T47D (cell line): ENCODE measurements around the gene ARHGAP23.
A peak's percentile ranks its signal among the peaks of the same experiment; 100 is the strongest.

Experiments used
- DNase-seq, 2 experiments: peaks; one replicate each; pipeline versions ENCODE4 v3.0.0 to v3.0.0-alpha.2; 2011 to 2012; ENCODE audit warnings: low read depth in 1 of 2, low spot score in 1 of 2
- JUND ChIP-seq: IDR thresholded peaks from 2 replicates; pipeline ENCODE4 v1.6.1; 2012; ENCODE audit warnings: low read depth
- in situ Hi-C: cut with HindIII; loops from 2 replicates; pipeline ENCODE4 v1.10.0; 2016; ENCODE audit warnings: low sequenced_read_pairs, low pct_unique_long_range_greater_than_20kb

ARHGAP23 gene

DNA sequence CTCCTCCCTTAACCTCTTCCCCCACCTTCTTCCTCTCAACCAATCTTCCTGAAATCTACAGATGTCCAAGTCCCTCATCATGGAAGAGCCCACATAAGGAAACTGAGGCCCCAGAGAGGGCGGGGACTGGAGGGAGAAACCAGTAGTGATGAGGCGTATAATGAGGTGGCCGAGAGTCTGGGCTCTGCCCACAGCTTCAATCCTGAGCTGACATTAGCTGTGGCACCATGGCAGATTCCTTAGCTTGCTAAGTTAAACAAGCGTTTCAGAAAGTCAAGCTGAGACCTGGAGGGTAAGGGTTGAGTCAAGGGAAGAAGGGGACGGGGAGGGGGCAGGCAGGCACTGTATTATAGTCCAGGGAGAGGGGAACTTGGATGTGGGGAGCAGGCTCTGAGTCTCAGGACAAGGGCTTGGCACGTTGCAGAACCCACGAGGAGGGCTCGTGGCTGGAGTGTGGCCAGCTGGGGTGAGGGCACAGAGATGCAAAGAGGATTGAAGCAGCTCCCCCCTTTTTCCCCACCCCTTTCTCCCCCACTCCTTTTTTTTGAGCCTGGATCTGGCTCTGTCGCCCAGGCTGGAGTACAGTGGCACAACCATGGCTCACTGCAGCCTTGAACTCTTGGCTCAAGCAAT is 13.3 kb downstream of the ARHGAP23 start:
- no peak for DNase-seq
- TF ChIP-seq JUND = no peak
- in situ Hi-C loops = no loop called here

DNA sequence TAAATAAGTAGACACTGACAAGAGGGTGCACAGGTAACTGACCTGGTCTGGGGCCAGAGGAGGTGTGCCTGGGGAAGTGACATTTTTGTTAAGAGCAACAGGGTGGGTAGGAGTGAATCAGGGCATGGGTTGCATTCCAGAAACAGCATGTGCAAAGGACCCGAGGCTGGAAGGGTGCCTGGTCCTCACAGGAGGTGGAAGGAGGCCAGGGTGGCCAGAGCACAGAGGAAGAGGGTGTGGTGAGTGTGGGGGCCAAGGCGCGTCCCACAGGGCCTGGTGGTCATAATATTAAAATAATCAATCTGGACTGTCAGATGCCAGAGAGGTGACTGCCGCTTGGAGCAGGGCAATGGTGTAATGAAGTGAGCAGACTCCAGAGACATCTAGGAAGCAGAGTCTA is 14.3 kb downstream of the ARHGAP23 start:
- no peak for DNase-seq
- in situ Hi-C loops = no loop called here
- TF ChIP-seq JUND = no peak

DNA sequence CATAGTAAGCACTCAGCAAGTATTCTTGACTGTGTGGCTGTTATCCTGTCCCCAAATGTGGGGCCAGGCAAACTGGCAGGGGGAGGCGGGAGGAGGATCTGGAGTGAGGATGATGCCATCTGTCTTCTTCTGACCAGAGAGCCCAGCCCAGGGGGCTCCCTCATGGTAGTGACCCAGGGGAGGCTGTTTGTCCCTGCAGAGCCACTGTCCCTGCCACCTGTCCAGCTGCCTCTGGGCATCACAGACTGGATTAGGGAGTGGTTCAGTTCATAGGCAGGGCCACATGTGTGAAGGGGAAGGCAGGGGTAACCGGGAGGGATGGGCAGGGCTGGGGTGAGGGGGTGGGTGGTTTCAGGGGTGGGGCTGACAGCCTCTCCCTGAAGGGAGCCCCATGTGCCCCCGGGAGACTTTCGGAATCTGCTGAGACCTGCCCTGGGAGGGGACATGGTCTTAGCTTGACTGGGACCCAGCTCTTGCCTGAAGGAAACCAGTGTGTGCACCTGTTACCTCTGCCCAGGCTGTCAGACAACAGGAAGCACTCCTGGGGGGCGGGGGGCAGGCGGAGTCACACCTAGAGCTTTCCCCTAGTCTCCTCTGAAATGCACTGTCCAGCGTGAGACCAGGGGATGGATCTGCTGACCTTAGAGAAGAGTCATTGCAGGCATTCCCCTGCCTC is 15.2 kb downstream of the ARHGAP23 start:
- no peak for TF ChIP-seq JUND
- in situ Hi-C loops = no loop called here
- no peak for DNase-seq

DNA sequence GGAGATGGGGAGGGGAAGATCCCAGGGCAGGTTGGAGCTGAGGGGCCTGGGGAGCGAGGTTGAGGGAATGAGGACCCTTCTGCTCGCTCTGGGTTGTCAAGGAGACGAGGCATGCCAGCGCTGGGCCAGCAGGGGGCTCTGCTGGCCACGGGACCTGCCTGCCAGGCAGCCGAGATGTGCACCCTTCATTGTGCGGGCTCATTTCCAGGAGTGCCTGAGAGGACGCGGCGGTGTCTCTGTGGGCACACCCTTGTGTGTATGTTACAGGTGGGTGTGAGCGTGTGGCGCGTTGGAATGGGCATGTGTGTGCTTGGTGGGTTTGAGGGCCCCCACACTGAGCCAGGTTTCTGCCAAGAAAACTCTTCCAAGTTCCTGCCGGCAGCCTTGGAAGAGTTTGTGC is 15.9 kb downstream of the ARHGAP23 start:
- peak; percentile 74 to 90 for DNase-seq
- in situ Hi-C loops = no loop called here
- no peak for TF ChIP-seq JUND

DNA sequence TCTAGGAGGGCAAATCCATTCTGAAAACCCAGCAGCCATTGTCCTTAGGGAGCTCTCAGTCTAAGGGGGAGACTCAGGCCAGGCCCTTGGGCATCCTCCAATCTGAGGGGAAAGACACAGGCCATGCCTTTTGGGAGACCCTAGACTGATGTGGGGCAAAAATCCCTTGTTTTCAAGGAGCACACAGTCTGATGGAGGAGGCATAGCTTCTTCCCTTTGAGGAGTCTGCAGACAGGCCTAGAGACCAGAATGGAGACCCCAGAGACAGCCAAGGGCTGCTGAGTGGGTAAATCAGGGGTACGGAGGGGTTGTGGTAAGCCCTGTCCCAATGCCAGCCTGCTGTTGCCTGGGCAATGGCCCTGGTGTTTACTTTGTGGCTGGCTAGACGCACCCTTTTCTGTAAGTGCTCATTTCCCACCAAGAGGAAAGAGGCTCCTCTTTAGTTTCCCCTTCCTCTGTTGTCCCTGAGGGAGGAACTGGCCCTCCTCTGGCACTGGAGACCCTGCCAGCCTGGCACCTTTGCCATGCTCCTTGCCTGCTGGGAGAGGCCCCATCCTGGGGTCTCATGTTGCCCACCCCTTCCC is 19.3 kb downstream of the ARHGAP23 start:
- no peak for TF ChIP-seq JUND
- in situ Hi-C loops = no loop called here

DNA sequence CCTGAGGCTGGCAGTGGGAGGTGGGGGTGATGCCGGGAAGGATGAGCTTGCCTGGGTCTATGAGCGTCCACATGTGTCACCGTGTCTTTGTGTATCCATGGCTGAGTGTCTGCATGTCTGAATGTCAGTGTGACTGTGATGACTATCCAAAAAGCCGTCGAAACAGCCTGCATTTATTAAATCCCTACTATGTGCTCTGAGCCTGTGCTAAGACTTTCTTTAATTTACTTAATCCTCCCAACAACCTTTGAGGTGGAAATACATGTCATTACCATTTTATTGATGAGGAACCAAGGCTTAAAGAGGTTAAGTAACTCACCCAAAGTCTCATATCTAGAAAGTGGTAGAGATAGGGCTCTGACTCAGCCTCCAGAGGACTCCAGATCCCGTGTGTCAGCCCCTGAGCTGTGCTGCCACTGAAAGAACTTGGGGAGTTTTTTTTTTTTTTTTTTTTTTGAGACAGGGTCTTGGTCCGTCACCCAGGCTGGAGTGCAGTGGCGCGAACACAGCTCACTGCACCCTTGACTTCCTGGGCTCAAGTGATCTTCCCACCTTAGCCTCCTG is 20.0 kb downstream of the ARHGAP23 start:
- no peak for DNase-seq
- TF ChIP-seq JUND = no peak
- in situ Hi-C loops = no loop called here

More for the DNA sequence above, 19.3 kb downstream of the ARHGAP23 start:
- DNase-seq = no peak

DNA sequence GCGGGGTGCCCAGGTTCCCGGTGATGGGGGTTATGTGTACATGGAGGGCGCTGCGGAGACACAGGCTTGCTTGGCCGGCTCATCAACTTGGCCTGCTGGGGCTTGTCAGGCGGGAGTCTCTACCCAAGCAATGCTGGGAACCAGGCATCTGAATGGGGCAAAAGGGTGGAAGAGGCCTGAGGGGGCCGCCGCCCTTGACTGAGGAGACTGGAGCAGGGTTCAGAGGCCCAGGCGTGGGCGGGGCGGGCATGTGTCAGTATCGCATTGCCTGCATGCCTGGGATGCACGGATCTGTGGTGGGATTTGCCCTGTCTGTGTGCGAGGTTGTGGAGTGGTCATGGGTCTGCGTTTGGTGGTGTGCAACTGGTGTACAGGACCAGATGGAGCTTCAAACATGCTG is 21.1 kb downstream of the ARHGAP23 start:
- no peak for TF ChIP-seq JUND
- DNase-seq = peak in 1 of 2 experiments; percentile 42
- in situ Hi-C loops = no loop called here

DNA sequence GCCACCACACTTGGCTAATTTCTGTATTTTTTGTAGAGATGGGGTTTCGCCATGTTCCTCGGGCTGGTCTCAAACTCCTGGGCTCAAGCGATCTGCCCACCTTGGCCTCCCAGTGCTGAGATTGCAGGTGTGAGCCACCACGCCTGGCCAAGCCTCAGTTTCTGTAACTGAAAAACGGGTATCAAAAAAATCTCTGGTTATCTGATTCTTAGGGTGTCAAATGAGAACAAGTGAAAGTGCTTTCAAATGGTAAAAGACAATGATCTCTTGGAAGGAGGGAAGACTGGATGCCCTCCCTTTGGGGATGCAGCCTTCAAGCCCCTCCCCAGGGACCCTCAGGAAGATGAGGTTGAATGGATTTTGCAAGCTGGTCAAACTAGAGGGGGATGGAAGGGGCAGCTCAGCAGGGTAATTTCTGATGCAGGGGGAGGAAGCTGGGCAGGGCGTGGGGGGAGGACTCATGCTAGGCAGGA is 22.3 kb downstream of the ARHGAP23 start:
- no peak for DNase-seq
- no peak for TF ChIP-seq JUND
- in situ Hi-C loops = no loop called here

DNA sequence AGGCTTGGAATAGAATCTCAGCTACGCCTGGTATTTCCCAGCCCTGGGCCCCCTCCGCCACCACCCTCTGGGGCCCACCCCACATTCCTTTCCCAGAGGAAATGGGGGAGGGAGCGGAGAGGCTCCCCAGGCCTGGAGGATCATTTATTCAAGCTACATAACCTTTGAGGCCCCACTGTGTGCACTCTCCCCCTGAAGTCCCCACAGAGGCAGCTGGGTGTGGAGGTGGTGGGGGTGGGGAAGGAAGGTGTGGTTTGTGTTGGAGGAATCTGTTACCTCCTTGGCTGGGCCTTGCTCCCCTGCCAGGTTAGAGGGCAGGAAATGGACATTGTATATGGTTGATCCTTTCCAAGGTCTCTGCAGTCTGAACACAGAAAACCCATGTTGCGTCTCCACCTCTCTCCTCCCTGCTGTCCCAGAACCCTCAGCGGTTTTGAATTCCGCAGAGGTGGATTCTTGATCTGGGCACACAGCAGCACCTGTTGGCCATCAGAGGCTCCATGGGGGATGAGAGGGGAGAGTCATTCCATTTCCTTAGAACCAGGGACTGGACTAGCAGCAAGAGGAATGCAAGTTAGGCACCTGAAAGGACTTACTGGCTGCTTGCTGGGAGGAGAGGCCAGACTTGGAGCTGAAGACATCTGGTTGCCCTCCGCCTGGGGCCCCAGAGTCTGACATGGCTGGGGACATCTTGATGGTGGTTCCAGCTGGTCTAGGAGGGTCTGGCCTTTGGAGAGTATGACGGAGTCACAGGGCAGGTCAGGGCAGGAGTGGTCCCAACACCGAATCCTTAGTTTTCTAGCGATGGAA is 23.0 kb downstream of the ARHGAP23 start:
- no peak for DNase-seq
- in situ Hi-C loops = no loop called here
- no peak for TF ChIP-seq JUND

DNA sequence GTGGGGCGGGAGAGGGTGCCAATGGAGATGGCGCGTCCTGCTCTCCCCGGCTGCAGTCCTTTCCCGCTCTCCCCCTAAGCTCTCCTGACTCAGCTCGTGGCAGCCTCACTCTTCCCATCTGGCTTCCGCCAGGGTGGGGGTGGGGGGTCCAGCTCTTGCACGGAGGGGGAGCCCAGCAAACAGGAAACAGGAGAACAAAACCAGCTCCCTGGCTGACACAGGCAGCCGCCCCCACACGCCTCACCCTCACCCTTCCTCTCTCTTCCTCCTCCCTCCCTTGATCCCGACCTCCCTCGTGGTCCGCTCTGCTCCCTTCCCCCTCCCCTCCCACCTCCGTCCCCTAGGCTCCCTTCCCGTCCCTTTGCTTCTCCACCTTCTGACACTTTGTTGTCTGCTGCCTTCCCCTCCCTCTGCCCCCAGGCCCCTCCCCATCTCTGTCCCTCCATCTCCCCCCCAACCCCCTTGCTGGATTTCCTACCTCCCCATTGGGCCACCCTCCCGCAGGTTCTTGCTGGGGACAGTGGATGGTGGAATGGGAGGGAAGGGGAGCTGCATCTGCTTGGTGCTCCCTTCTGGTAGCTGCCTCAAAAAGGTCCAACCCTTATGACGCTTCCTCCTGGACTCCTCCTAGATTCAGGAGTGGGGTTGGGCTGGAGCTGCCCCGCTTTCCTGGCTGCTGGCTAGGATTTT is 23.7 kb downstream of the ARHGAP23 start:
- DNase-seq = no peak
- in situ Hi-C loops = no loop called here

DNA sequence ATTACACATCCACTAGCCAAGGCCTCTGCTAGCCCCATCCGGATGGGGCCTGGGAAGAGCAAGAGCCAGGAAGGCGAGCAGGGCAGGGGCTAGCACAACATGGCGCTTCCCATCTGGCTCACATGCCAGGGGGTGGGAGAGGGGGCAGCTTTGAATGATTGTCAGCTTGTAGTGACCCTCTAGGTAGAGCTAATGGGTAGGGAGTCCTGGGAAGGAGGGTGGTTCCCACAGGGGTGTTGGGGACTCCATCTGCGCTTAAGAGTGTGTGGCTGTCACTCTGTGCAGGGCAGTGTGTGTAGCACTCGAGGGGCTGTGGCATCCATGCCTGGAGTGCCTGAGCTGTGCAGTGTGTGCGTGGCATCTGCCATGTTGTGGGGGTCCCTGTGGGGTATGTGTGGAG is 24.5 kb downstream of the ARHGAP23 start:
- in situ Hi-C loops = no loop called here
- no peak for TF ChIP-seq JUND
- DNase-seq = no peak

More for the DNA sequence above, 23.7 kb downstream of the ARHGAP23 start:
- TF ChIP-seq JUND = no peak

DNA sequence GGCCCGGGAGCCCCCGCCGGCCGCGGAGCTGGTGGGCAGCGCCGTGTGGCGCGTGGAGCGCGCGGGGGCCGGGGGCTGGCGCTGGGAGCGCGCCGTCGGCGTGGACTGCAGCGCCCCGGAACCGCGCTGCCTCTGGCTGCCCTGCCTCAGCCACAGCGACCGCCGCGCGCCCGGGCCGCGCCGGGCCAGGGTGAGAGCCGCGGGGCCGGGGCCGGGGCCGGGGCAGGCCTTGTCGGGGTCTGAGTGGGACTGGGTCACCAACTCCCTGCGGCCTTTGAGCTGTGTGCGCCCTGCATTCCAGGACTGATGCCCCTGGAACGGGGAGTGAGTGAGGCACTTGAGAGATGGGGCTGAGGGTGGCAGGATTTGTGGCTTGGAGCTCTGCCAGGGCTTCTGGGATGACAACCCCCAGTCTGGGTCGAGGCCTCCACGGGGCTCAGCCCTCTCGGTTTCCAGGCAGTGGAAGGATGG is 25.7 kb downstream of the ARHGAP23 start:
- no peak for TF ChIP-seq JUND
- peak; percentile 27 to 65 for DNase-seq
- in situ Hi-C loops = no loop called here
